Activated T-helper 17 cell treated with anti-CD3 and anti-CD28 coated beads, Interleukin-2, amount 50 U/mL, for 72 hours (primary cell): ENCODE data around the gene PRDM10. TPM values are rescaled to one million over a fixed set of nuclear protein-coding genes. Genes with fewer than 3 reads are reported as not detected.
A peak's percentile ranks its signal among the peaks of the same experiment; 100 is the strongest.
"Not testable (repeated sequence)": the region's sequence is repeated elsewhere in the genome, so short reads cannot be mapped to it uniquely, and the experiment has no call there.

ENCODE experiments used
- ATAC-seq: fragments of 150-1000 bp; cut with Tn5 transposase; replicated peaks from 2 replicates; pipeline ENCODE4 v1.10.0; 2021; ENCODE audit warnings: mild to moderate bottlenecking, moderate library complexity
- H3K27ac Mint-ChIP-seq: one replicate; pipeline ENCODE4 v1.8.0; 2022; ENCODE audit warnings: mixed read lengths
- H3K27me3 Mint-ChIP-seq: one replicate; pipeline ENCODE4 v1.8.0; 2022; ENCODE audit warnings: mixed read lengths
- H3K36me3 Mint-ChIP-seq: one replicate; pipeline ENCODE4 v1.8.0; 2022; ENCODE audit warnings: low read depth, mild to moderate bottlenecking, mixed read lengths
- H3K4me1 Mint-ChIP-seq: one replicate; pipeline ENCODE4 v1.8.0; 2022; ENCODE audit warnings: mixed read lengths
- H3K4me3 Mint-ChIP-seq: one replicate; pipeline ENCODE4 v1.8.0; 2022; ENCODE audit warnings: mild to moderate bottlenecking, mixed read lengths
- H3K9me3 Mint-ChIP-seq: one replicate; pipeline ENCODE4 v1.8.0; 2022; ENCODE audit warnings: mixed read lengths
- total RNA-seq, 2 donors: library from RNA; stranded (reverse); gene quantifications; one replicate each; pipeline ENCODE4 v1.2.3, GENCODE V29; 2022

The PRDM10 gene
- total RNA-seq, 2 donors from 2014 or later, result 12.2 to 16.6 TPM

DNA sequence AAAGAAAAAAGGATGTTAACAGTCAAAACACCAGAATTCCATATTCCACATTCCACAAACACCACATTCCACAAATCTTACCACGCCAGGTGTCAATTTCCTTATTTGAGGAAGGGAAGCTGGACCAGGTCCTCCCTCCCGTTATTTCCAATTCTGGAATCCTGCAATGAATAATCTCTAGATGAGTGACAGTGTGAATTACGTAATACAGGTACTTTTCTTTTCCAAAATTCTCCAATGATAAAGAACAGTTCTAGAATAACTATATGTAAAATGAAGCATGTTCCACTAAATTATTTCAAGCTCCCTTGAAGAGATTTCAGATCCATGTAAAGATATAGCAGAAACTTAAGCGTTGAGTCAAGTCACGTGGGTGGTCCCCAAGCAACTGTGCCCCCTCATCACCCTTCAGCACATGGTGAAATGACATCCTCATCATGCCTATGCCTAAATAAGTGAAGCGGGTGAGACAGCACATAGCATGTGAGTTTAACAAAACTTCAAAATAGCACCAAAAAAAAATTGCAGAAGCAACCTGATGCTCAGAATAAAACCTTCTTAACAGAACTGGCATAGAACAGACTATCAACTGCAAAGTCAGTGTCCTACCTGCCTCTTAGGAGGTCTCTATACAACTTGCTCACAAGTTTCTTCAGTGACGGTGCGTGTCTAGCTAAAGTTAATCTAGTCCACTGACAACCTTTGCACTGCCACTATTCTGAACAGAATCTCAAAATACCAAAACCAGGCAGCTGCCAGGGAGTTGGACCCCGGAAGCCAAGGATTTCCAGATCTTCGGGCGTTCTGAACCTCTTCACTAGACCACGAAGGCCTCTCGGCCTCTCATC, 108.1 kb downstream of the PRDM10 start:
- Mint-ChIP-seq H3K36me3 (peaks cover 47% of the 10 kb centered on the region), H3K9me3 (no peaks in the 10 kb centered on the region), H3K27me3 (no peaks in the 10 kb centered on the region), H3K4me3 (peak overlapping the region; percentile 86), H3K4me1 (peaks cover 32% of the 10 kb centered on the region), H3K27ac (peak overlapping the region; percentile 84)
- ATAC-seq, result no peak

DNA sequence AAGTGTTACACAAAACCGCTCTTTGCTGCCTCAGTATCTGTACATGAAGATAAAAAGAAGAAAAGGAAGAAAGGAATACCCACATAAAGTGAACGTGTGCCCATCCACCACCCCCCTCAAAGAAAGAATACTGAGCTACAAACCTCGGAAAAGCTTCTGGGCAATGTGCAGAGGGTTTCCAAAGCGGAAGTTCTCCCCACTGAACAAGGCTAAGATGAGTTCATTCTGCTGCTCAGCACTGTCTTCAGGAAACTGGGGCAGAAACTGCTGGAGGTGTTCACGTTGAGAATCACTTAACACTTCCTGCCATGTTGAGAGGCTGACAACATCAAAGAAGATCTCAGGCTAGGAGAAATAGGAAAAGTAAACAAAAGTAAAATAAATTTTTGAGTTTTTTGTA, 114.2 kb downstream of the PRDM10 start:
- Mint-ChIP-seq H3K9me3 (no peaks in the 10 kb centered on the region), H3K27me3 (no peaks in the 10 kb centered on the region), H3K4me1 (peaks cover 24% of the 10 kb centered on the region), H3K27ac (peak overlapping the region; percentile 66), H3K36me3 (peaks cover 97% of the 10 kb centered on the region), H3K4me3 (peak overlapping the region; percentile 37)
- peak; percentile 56 for ATAC-seq

GRCh38 chr11:129885381-129885780, 117.3 kb downstream of the PRDM10 start:
- ATAC-seq, result no peak
- Mint-ChIP-seq H3K9me3 (no peaks in the 10 kb centered on the region), H3K36me3 (peaks cover 100% of the 10 kb centered on the region), H3K4me1 (peaks cover 11% of the 10 kb centered on the region), H3K4me3 (no peak overlapping the region), H3K27ac (no peak overlapping the region), H3K27me3 (no peaks in the 10 kb centered on the region)

DNA sequence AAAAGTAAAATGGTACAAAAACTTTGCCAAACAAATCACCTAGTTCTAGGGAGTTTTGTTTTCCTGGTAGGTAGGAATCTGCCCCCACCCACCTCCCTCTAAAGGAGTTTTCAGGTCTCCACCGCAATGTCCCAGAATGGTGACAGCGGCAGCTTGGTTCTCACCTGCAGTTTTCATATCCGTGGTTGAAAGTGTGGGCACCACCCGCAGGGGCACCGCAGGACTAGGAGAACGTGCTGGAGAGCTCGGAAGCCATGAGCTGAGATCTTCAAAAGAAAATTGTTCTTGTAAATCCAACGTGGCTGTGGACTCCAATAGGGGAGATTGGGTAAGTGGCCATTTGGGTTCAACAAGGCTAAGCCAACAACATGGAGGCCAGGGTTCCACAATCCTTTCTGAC, 118.1 kb downstream of the PRDM10 start:
- no peaks in the 10 kb centered on the region for H3K27me3 Mint-ChIP-seq
- H3K4me3 Mint-ChIP-seq, result no peak overlapping the region
- no peak overlapping the region for H3K27ac Mint-ChIP-seq
- peaks cover 9% of the 10 kb centered on the region for H3K4me1 Mint-ChIP-seq
- H3K9me3 Mint-ChIP-seq, result no peaks in the 10 kb centered on the region
- no peak for ATAC-seq
- H3K36me3 Mint-ChIP-seq, result peaks cover 100% of the 10 kb centered on the region

DNA sequence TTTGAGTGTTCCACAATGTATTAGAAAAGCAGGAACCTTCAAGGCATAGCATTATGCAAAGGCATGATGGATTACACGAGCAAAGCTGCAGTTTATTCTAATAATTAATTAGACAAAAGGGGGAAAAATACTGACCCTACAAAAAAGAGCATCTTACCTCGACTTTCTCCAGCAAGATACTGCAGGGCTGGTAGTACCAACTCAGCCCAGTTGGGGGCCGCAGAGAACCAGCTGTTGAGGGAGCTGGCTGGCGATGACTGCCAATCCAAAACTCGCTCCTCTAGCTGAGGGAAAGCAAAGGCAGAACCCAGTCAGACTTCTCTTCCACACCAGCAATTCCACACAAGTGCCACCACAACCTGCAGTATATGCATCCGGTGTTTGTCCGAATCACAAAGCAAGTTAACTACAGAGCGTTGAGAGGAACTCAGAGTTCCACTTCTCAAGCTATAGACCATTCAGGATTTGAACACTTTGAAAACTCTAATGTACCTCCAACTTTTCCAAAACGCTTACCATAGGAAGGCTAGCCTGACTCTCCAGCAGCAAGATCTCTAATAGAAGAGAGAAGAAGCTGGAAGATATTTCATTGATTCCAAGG, 121.0 kb downstream of the PRDM10 start:
- ATAC-seq, result no peak
- H3K27ac Mint-ChIP-seq, result no peak overlapping the region
- no peaks in the 10 kb centered on the region for H3K9me3 Mint-ChIP-seq

DNA sequence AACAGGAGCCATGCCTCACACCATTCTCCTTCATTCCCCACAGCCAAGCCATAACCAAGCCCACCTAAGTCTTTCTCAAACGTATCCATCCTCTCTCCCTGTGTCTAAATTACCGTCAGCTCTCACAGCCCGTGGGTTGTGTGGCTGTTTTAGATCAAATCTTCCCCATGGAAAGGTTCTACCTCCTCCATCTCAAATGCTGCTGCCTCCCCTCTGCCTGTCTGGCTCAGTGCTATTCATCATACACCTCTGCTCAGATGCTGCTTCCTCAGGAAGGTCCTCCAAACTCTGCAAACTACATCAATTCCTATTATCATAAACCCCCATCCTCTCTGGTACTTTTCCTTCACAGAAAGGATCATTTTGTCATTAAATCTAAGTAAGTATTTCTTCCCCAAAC, 122.3 kb downstream of the PRDM10 start:
- no peaks in the 10 kb centered on the region for H3K9me3 Mint-ChIP-seq
- peak overlapping the region; percentile 8 for H3K27ac Mint-ChIP-seq
- peaks cover 100% of the 10 kb centered on the region for H3K36me3 Mint-ChIP-seq
- no peak for ATAC-seq
- H3K27me3 Mint-ChIP-seq, result no peaks in the 10 kb centered on the region
- H3K4me3 Mint-ChIP-seq, result no peak overlapping the region
- no peaks in the 10 kb centered on the region for H3K4me1 Mint-ChIP-seq

More for the DNA sequence above, 121.0 kb downstream of the PRDM10 start:
- Mint-ChIP-seq H3K27me3 (no peaks in the 10 kb centered on the region), H3K4me3 (no peak overlapping the region), H3K36me3 (peaks cover 100% of the 10 kb centered on the region), H3K4me1 (no peaks in the 10 kb centered on the region)

- Mint-ChIP-seq H3K4me1 (peaks cover 8% of the 10 kb centered on the region), H3K4me3 (no peak overlapping the region), H3K27me3 (no peaks in the 10 kb centered on the region), H3K36me3 (peaks cover 100% of the 10 kb centered on the region), H3K27ac (peak overlapping the region; percentile 20), H3K9me3 (no peaks in the 10 kb centered on the region)
- ATAC-seq, result no peak
These were observed 130.7 kb downstream of the PRDM10 start for GRCh38 chr11:129871914-129872313.

DNA sequence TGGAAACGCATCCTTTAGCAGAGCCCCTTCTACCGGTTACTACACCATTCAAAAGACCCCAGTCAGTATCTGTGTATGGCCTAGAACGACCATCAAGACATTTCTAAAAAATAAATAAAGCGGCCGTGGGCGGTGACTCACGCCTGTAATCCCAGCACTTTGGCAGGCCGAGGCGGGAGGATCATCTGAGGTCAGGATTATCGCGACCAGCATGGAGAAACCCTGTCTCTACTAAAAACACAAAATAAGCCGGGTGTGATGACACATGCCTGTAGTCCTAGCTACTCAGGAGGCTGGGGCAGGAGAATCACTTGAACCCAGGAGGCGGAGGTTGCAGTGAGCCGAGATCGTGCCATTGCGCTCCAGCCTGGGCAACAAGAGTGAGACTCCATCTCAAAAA, 134.0 kb downstream of the PRDM10 start:
- not testable (repeated sequence) for H3K27me3 Mint-ChIP-seq, H3K27ac Mint-ChIP-seq, ATAC-seq, H3K4me3 Mint-ChIP-seq, H3K4me1 Mint-ChIP-seq, H3K9me3 Mint-ChIP-seq
- H3K36me3 Mint-ChIP-seq, result peaks cover 100% of the 10 kb centered on the region

DNA sequence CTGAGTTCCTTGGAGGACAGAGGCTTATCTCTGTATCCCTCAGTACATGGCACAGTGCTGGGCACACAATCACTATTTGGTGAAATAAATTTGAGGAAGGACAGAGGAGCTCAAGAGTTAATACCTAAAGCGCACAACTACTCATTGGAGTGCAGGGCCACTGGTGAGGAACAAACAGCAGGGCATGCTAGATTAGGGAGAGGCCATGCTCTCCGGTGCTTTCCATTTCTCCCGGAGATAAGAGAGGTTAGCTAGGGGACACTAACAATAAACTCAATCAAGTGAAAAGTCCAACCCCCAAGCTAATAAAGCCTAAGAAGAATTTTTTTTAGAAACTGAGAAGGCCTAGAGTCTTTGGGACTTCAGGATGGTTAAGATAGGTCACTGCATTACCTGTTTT, 136.3 kb downstream of the PRDM10 start:
- ATAC-seq, result no peak
- Mint-ChIP-seq H3K27me3 (no peaks in the 10 kb centered on the region), H3K36me3 (peaks cover 99% of the 10 kb centered on the region), H3K4me1 (peaks cover 5% of the 10 kb centered on the region), H3K27ac (no peak overlapping the region), H3K4me3 (no peak overlapping the region), H3K9me3 (no peaks in the 10 kb centered on the region)

GRCh38 chr11:129865701-129866100, 136.9 kb downstream of the PRDM10 start:
- no peak overlapping the region for H3K27ac Mint-ChIP-seq
- no peak overlapping the region for H3K4me3 Mint-ChIP-seq
- no peak for ATAC-seq
- H3K36me3 Mint-ChIP-seq, result peaks cover 97% of the 10 kb centered on the region
- H3K9me3 Mint-ChIP-seq, result no peaks in the 10 kb centered on the region
- no peaks in the 10 kb centered on the region for H3K27me3 Mint-ChIP-seq
- H3K4me1 Mint-ChIP-seq, result peaks cover 5% of the 10 kb centered on the region

DNA sequence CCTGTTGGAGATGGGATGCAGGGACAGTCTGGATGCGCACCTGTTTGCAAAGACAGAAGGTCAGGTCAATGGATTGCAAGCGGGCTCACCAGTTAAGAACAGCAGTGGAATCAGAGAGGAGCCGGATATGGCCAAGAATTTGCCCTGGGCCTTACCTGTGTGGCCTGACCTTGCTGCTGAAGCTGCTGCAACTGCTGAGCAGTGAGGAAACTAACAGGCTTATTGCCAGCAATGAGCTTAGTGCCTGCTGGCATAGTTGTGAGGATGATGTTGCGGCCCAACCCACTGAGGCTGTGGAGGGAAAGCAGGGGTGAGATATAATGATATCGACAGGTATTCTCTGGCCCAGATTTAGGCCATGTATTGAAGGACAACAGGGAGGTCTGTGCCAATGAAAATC, 137.8 kb downstream of the PRDM10 start:
- no peak overlapping the region for H3K4me3 Mint-ChIP-seq
- H3K27me3 Mint-ChIP-seq, result no peaks in the 10 kb centered on the region
- H3K27ac Mint-ChIP-seq, result peak overlapping the region; percentile 47
- H3K4me1 Mint-ChIP-seq, result peaks cover 7% of the 10 kb centered on the region
- H3K36me3 Mint-ChIP-seq, result peaks cover 97% of the 10 kb centered on the region
- no peaks in the 10 kb centered on the region for H3K9me3 Mint-ChIP-seq
- ATAC-seq, result no peak

DNA sequence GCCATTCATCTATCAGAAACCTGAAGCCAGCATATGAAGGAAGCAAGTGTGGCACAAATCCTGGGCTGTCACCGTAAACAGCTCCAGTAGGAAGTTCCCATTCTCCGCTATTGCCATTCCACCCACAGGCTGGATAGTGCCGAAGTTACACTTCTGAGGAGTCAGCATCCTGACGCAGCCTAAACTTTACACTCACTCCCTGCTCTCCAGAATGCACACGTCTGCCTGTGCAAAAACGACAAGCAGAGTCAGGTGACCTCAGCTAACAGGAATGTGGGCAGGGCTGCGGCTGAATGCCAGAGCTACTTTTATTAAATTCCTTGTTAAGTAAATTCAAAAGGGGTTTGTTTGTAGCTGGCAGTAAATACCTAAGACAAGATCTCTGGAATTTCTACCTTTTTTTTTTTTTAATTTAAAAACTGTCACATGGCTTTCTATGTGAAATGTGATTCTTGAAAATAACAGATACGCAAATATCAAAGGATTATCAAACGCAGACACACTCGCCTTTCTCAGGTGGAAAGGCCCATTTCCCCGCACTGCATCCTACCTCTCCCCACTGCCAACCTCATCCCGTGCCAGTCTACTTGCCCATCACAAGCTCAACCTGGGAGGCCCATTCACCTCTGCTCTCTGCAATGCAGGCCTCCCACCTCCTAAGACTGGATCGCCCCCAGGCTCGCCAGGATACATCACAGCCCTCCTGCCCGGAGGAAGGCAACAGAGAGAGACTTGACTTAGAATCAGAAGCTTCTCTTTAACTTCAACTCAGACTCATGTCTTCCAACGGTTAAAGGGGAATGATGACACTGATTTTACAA, 140.7 kb downstream of the PRDM10 start:
- Mint-ChIP-seq H3K27ac (peak overlapping the region; percentile 43), H3K27me3 (no peaks in the 10 kb centered on the region)
- no peak for ATAC-seq

DNA sequence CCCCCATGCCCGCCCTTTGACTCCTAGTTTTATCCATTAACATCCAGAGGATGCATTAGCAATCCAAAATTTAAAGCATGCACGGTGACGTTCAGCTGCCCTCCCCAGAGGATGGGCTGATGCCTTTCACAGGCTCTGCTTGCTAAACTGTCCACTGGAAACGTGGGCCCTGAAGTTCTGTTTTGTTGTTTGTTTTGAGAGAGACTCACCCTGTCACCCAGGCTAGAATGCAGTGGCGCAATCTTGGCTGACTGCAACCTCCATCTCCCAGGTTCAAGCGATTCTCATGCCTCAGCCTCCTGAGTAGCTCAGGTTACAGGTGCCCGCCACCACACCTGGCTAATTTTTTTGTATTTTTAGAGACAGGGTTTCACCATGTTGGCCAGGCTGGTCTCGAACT, 146.6 kb downstream of the PRDM10 start:
- Mint-ChIP-seq H3K4me1 (peaks cover 32% of the 10 kb centered on the region), H3K27me3 (no peaks in the 10 kb centered on the region), H3K9me3 (no peaks in the 10 kb centered on the region), H3K4me3 (no peak overlapping the region), H3K27ac (no peak overlapping the region), H3K36me3 (peaks cover 23% of the 10 kb centered on the region)
- no peak for ATAC-seq

More for the DNA sequence above, 140.7 kb downstream of the PRDM10 start:
- Mint-ChIP-seq H3K9me3 (no peaks in the 10 kb centered on the region), H3K4me3 (no peak overlapping the region), H3K4me1 (peaks cover 10% of the 10 kb centered on the region), H3K36me3 (peaks cover 81% of the 10 kb centered on the region)

DNA sequence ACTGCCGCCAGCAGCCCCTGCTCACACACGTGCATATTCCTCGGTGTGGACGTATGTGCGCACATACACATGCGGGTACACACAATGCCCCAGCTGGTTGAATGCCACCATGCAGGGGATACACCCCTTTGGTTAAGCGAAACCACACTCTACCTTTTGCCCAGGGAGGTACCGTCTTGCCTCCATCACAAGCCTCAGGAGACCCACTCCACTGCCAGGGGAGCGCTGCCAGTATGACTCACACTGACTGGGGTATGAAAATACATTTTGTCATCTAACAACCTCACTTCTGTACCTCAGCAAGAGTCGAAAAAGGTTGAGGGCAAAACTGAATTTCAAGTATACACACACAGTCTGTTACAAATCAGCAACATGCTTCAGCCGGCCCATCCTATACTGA, 147.5 kb downstream of the PRDM10 start:
- H3K4me3 Mint-ChIP-seq, result peak overlapping the region; percentile 37
- no peaks in the 10 kb centered on the region for H3K9me3 Mint-ChIP-seq
- H3K4me1 Mint-ChIP-seq, result peaks cover 32% of the 10 kb centered on the region
- H3K27ac Mint-ChIP-seq, result peak overlapping the region; percentile 63
- peaks cover 16% of the 10 kb centered on the region for H3K36me3 Mint-ChIP-seq
- ATAC-seq, result peak; percentile 25
- no peaks in the 10 kb centered on the region for H3K27me3 Mint-ChIP-seq
